Raji (cell line): ENCODE data around the gene THADA.

Experiments used
- POLR2A ChIP-seq: IDR thresholded peaks from 2 replicates; pipeline ENCODE4 v1.6.1; 2011; ENCODE audit warnings: low read depth, low read length, control low read depth; ENCODE audit not compliant: insufficient read depth

THADA gene

DNA sequence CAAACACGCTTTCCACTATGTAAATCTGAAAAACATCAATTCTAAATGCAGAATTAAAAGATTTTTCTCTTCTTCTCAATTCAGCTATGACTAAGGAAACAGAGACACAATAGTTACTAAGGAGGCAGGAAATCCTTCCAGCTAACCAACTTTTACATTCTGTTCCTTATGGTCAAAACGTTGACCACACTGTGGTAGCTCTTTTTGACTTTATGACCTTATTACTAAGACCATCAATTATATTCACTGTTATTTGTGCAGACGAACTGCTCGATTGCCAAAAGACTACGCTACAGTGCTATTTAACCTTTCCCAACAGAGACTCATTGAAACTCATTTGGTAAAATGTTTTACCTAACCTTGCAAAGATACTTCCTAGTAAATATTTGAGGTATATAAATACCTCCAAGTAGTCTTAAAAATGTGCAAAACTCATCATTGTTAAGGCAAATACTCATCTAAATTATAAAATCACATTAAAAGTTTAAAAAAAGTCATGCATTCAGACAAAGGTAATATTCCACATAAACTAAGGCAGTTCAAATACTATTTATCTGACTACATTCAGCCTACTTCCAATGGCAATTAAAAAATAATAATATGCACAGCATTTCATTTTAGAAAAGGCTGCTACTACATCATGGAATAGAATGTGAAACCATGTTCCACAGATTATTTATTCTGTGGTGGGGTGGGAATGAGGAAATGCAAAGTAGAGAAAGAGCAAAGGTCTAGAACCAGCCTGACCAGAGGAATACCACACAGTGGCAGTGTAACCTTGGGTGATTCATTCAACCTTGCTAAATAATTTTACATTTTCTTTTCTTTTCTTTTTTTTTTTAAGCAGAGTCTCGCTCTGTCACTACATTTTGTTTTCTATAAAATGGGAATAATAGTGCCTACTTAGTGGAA lies 139.9 kb downstream of the THADA start:
- no peak for TF ChIP-seq POLR2A

DNA sequence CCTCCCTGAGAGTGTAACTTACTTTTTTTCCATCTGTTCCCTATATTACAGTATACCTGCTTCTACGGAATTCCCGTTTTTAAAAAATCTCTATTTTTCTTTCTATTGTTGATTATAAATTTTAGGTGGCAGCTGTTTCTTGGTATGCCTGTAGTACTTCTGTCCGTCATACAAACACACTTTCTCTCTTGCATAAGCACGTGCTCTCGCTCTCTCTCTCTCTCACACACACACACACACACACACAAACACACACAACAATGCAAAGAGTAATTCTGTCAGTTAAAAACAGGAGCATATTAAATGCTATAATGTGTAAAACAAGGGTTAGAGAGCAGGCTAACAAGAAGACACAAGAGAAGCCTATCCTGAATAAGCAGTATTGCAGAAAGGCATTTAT lies 140.5 kb downstream of the THADA start:
- no peak for TF ChIP-seq POLR2A

DNA sequence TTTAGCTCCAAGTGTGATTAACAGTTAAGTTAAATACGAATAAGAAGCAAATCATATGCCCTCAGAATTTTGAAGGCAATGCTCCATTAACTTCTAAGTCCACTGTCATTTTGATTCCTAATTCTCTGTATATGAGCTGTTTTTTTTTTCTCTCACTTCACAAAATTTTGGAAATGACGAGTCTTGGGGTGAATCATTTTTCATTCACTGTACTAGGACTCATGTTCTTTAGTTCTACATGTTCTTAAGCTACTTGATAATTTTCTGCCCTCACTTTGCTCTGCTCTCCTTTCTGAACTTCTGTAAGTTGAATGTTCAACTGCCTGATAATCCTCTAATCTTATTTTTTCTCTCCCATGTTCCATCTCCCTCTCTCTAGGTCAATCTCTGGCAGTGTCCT lies 141.0 kb downstream of the THADA start:
- TF ChIP-seq POLR2A: no peak

DNA sequence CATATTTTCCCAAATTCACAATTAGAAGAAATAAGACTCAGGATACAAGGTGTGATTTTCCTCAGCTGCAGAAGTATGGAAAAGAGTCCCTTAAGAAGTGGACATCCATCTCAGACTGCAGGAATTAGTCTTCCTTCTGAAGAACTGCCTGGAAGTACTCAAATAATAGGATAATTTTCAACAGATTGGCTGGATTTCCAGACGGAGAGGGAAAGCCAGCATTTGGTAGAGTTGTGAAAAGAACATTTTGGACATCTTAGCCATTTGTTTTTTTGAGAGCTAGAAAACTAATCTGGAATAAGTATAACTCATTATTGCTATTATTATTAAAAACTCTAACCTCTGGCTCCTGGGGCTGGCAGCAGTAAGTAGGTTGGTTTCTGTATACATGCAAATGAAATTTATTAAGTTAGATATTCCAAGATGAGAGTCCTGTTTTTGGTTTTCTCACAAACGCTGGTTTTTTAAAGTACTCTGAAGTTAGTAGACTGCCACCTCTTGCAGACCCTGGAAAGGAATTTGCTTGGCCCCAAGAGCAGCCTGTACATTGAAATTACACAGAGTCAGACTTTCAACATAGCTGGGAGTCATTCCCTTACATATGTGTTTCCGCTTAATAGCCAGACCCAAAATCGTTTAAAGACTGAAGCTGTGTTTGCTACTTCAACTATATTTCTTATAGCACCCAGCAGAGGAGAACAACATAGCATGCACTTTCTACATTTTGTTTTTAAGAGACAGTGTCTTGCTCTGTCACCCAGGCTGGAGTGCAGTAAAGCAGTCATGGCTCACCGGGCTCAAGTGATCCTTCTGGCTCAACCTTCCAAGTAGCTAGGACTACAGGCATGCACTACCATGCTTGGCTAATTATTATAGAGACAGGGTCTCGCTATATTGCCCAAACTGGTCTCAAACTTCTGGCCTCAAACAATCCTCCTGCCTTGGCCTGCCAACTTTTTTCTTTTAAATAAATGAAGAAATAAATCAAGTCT lies 142.4 kb downstream of the THADA start:
- no peak for TF ChIP-seq POLR2A

DNA sequence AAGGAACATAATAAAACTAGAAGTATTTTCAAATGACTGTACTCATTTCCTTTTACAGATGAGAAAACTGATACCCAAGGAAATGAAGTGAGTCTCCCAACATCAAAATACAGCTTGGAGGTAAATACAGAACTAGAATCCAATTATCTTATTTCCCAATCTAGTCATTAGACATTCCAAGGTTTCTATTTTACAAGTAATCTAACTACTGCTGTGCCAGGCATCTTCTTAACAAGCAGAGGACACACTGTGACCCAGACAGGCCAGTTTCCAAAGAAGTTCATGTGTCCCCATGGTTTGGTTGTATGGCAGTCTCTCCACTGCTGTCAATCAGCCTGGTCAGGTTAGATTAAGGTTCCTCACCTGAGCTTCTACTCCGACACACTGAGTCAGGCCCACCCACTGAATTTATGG lies 143.5 kb downstream of the THADA start:
- TF ChIP-seq POLR2A: no peak

DNA sequence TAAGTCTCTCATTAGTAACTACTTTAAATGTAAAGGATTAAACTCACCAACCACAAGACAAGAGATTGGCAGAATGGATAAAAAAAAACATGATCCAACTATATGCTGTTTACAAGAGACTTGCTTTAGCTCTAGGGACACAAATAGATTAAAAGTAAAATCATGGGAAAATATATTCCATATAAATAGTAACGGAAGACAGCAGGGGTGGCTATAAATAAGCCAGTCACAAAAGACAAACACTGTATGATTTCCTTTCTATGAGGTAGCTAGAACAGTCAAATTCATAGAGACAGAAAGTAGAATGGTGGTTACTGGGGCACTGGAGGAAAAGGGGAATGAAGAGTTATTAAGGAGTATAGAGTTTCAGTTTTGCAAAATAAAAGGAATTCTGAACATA lies 145.2 kb downstream of the THADA start:
- TF ChIP-seq POLR2A: no peak

DNA sequence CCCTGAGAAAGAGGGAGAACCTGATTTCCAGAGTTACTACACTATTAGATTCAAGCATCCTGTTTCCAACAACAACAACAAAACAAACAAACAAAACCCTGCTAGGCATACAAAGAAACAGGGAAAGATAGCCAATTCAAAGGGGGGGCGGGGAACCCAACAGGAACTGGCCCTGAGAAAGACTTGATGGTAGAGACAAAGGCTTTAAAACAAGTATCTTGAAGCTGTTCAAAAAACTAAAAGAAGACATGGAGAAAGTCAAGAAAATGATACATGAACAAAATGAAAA lies 147.1 kb downstream of the THADA start:
- no peak for TF ChIP-seq POLR2A

DNA sequence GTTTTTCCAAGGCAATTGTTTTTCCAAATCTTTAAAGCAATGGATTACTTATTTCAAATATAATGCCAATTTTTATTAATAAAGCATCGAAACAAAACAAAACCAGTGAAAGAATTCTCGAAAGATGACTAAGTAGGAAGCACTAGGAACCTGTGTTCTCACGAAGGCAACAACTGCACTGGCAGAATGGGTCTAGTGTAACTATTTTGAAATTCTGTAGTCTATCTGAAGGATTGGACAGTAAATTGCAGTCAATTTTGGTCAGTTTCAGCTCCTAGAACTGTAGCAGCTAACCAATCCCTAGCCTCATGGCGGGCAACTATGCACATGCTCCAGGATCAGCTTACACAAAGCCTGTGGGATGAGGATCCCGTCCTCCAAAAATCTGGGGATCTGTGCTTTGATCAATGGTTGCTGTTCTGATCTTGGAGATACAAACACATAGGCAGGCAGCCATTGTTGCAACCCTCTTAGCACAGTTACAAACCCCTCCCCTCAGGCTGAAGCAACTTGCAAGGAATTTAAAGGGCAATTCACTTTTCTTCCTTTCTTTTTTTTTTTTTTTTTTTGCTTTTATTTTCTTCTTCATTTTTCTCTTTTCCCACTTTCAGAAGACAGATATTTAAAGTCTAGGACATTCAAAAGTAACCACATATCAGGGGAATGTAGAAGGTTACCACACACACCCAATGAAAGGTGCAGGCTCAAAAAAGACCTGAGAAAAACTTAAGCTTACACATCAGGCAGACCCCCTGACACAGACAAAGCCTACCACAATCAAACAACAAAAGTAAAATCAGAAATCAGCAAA lies 147.6 kb downstream of the THADA start:
- TF ChIP-seq POLR2A: no peak

DNA sequence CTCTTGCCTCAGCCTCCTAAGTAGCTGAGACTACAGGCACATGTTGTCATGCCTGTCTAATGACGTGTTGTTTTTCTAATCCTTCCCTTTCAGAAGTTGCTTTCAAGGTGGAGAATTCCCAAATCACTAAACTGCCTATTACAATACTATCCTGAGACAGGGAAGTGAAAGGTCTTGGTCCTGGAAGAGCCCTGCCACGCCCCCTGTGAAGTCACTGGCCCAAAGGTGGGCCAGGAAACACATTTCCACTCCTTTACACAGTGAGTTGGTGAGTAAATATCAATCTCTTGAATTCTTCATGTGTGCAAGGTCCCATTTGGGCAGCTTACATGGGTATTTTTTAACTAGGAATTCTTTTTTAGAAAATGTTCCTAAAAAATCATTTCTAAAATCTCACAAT lies 150.1 kb downstream of the THADA start:
- no peak for TF ChIP-seq POLR2A

DNA sequence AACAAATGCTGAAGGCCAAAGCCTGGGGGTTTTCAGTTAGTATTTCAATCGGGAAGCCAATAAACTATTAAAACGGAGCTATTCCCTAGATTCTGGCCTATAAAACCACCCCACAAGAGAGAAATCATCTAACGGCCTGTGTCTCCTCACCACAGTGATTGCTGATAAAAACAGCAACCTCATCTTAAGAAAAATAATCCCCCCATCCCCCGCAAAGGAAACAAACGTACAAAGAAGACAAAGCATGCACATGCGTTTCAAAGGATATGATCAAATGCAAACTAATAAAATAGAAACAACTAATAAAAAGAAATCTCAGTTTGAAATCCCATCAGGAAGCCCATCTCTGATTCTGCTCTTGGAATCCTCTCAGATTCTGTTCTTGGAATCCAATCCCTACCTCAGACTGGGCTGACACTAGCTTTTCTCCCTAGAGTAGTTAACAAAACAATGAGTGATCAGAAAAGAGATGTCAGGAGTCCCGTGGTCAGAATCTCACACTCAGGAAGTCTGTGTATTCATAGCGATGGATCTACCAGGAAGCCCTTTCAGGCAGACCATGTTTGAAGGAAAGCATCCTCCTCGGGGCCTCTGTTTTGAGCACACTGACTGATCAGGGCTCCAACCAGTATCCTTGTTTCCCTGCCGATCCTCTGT lies 150.7 kb downstream of the THADA start:
- TF ChIP-seq POLR2A: no peak

DNA sequence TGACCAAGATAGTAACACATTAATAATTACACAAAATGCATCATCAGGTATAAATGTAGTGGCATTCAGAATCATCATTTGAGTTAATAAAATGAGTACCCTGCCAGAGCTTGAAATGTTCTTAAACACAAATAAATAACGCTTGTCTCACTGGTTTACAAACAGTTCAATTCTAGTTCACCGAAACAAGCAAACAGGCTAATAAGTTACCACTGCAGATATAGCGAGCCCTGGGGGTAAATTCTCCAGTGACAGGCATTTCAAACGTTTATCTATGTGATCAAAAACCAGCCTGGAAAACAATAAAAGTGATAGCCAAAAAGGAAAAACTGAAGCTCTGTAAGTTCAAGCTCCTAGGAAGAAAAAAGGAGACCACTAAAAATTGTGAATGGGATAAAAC lies 152.6 kb downstream of the THADA start:
- no peak for TF ChIP-seq POLR2A

DNA sequence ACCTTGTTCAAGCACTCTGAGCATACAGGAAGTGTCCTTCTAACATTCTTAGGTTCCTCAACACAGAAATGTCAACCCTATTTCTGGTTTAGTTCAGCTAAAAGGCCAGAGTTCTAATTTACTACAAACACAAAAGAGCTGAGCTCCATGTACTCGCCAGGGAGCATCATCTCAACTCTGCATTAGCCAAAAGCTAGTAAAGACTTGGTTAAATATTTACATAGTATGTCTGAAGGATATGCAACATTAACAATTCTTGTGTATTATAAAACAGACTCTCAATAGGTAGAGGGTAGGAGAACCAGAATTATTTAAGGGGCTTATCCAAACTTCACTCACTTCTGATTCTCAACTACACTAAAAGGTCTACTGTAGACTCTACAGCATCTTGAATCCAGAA lies 154.6 kb downstream of the THADA start:
- TF ChIP-seq POLR2A: no peak

DNA sequence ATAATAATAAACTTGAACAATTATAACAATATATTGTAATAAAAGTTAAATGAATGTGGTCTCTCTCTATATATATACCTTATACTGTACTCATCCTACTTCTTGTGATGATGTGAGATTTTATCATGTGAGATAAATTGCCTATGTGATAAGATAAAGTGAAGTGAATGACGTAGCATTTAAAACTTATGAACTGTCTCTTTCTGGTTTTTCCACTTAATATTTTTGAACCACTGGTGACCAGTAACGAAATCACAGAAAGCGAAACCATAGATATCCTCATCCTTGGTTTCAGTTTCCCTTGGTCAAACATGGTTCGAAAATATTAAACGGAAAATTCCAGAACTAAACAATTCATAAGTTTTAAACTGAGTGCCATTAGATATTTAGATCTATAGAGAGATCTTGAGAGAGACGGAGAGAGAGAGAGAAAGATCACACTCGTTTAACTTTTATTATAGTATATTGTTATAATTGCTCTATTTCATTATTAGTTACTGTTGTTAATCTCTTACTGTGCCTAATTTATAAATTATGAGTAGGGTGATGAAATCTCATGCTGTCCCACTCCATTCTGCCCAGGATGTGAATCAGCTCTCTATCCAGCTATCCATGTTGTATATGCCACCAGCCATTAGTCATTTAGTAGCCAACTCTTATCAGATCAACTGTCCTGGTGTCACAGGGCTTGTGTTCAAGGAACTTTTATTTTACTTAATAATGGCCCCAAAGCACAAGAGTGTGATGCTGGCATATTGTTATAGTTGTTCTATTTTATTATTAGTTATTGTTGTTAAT lies 156.8 kb downstream of the THADA start:
- no peak for TF ChIP-seq POLR2A

DNA sequence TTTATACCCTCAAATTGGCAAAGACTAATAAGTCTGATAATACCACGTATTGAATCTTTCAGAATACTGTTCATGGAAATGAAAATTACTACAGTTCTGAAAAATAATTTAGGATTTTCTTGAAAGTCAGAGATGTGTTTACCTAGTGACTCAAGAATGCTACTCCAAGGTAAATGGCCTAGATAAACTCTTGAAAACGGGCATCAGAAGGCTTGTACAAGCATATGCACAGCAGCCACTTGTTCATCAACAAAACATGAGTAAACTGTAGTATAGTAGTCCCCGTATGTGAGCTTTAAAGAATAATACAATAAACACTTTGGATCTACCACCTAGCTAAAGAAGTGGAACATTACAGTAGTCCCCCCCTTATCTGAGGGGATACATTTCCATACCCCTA lies 157.5 kb downstream of the THADA start:
- no peak for TF ChIP-seq POLR2A
